Anterior cingulate cortex (tissue), 58 donors: ENCODE data around the gene PRKN.
"Not testable (repeated sequence)": the region's sequence is repeated elsewhere in the genome, so short reads cannot be mapped to it uniquely, and the experiment has no call there.

Source experiments
- DNase-seq, 58 donors: peaks; one replicate each; lab custom pipeline; 2025; lab: John Stamatoyannopoulos, UW

PRKN gene

DNA sequence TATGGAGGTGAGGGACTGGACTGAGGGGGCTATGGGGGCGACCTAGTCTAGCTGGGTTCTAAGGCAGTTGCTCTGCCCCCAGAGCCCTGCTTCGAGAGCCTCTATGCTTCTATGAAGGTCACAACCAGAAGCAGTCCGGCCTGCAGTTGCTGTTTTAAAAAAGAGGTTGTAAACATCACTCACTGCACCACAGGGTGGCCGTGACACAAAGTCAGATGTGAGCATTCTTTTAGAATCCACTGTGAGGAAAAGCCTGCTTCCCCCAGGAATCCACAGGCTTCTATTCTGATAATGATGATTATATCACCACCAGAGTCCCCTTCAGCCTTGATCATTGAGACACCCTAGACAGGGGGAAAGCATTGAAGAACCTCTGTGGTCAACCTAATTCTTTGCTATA lies 1224.0 kb downstream of the PRKN start:
- DNase-seq: no peak

DNA sequence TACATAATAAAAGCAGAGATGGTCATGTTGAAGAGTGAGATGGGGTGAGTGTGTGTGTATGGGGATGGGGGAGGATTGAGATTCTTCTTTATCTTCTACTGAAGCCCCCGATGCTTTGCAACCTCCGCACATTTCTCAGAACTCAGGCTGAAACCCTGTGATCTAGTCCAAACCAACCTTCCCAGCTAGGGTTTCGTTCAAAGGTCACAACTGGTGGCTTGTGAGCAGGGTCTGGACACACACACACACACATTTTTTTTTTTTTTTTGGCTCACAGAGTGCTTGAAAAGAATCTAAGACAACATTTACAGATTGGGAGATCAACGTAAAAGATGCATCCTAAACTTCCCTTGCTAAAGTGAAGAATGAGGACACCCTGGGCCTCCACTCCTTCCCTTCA lies 1228.7 kb downstream of the PRKN start:
- no peak for DNase-seq

DNA sequence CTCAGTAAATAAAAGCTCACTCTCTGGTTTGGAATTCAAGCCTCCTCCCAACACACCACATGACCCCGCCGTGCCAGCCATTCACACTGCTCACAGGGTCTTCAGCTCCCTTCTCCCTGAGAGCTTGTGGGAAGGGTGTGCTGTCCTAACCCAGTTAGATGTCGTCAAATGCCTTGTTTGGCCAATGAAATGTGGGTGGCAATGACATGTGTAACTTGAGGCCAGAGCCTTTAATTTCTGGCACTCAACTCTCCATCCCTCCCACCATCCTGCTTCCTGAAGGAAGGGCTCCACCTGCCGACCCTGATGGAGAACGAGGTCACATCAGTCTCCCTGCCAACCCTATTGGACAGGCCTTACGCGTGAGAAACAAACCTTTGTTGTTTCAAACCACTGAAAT lies 1229.2 kb downstream of the PRKN start:
- DNase-seq: no peak

DNA sequence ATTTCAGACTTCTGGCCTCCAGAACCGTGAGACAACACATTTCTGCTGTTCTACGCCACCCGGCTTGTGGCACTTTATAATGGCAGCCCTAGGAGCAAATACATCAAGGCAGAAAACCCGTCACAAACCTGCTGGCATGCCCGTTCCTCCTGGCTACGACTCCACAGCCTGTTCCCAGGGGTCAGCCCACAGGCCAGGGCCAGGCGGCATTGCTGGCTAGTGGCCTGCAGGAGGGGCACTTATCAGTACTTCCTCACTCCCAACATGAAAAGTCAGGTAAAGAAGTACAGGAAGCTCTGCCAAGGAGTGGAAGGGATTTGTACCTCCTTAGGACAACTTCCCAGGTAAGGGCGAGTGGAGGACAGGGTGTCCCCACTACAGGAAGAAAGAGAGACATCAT lies 1230.6 kb downstream of the PRKN start:
- no peak for DNase-seq

DNA sequence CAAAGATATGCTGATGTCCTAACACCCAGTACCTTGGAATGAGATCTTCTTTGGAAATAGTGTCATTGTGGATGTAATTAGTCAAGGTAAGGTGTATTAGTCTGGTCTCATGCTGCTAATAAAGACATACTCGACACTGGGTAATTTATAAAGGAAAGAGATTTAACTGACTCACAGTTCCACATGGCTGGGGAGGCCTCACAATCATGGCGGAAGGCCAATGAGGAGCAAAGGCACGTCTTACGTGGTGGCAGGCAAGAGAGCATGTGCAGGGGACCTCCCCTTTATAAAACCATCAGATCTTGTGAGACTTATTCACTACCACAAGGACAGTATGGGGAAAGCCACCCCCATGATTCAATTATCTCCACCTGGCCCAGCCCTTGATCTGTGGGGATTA lies 1231.3 kb downstream of the PRKN start:
- not testable (repeated sequence) for DNase-seq

DNA sequence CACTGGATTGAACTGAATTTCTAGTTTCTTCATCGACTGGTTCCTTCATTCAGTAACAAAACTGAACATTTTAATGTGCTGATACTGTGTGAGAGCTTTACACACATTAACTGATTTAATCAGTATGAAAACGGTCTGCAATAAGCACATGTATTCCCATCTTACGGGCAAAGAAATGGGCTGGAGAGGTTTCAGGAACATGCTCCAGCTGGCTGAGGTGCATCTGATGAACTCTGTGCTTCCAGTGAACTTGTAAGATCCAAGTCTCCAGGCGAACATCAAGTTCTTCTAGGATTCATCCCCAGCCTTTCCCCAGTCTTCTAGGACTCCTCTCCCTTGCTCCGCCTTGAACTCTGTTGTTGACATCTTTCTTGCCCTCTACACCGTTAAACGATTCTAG lies 1233.0 kb downstream of the PRKN start:
- no peak for DNase-seq

DNA sequence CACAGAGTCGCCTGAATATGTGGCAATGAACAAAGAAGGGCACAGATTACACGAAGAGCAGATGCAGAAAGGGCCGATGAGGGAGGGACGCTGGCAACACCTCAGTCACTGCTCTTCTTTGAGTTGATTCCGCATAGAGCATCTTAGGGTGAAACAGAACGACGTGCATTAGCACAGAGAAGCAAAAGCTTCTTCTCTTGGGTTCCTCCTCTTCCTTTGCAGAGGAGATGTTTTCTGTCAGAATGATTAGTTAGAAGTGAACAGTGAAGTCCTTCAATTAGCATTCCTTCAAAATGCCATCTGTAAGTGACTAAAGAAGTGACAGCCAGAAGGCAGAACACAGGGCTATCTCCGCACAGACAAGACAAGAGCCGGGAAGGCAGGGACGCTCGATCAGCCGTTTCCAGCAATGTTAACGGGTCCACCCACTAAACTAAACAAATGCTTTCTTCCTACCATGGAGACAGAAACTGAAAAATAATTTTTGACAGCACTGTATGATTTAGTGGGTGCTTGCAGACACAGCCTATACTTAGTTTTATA lies 1233.9 kb downstream of the PRKN start:
- DNase-seq: peak in 1 of 58 donors; percentile 41

DNA sequence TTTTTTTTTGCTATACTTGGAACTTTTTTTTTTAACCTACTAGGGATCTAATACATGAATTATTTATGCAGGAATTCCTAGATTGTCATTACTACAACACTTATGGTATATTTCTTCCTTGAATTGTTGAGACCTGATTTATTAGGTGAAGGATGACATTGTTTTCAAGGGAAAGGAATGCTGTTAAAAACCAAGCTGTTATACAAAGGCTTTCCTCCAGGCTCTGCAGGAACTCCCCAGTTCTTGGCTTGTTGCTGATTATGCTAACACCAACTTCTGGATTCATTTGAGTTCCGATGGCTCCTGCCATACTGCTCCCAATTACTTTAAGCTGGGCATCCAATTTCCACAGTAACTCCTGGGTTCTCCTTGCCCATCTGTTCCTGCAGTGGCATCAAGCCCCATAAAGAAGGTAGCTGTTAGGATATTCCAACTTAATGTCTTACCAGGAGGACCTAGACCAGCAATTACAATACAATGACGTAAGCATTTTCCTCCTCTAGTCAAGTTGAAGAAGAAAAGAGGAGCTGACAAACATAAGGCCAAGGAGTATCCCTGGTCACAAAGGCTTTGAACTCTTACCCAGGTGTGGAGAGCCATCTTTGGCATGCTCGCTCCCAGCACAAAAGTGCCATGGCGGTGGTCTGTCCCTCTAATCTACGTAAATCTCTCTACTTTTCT lies 1237.8 kb downstream of the PRKN start:
- DNase-seq: no peak

DNA sequence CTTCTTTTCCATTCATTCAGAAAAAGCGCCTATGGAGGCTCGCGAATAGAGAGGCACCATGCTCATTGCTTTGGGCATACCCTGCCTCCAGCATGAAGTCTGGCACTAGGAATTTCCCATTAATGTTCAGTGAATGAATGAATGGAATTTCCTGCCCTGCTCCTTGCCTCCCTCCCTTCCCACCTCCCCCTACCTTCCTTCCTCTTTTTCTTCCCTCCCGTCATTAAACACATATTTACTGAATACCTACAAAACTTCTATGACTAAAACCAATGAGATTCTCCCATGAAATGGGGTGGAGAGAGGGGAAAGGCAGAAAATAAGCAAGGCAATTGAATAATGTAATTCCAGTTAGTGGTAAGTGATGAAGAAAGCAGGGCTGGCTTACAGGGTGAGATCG lies 1239.9 kb downstream of the PRKN start:
- DNase-seq: no peak

DNA sequence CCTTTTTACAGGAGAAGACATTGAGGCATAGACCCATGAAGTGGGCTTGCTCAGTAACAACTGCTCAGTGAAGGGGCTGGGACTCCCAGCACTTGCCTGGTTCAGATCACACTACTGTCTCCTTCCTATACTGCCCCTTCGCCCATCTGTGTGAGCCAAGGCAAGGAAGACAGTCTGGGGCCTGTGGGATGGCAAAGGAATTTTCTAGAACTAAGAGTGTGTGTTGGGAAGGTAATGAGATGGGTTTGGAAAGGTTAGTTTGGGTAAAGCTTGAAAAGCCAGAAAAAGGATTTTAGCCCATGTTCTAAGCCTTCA lies 1240.4 kb downstream of the PRKN start:
- DNase-seq: no peak

DNA sequence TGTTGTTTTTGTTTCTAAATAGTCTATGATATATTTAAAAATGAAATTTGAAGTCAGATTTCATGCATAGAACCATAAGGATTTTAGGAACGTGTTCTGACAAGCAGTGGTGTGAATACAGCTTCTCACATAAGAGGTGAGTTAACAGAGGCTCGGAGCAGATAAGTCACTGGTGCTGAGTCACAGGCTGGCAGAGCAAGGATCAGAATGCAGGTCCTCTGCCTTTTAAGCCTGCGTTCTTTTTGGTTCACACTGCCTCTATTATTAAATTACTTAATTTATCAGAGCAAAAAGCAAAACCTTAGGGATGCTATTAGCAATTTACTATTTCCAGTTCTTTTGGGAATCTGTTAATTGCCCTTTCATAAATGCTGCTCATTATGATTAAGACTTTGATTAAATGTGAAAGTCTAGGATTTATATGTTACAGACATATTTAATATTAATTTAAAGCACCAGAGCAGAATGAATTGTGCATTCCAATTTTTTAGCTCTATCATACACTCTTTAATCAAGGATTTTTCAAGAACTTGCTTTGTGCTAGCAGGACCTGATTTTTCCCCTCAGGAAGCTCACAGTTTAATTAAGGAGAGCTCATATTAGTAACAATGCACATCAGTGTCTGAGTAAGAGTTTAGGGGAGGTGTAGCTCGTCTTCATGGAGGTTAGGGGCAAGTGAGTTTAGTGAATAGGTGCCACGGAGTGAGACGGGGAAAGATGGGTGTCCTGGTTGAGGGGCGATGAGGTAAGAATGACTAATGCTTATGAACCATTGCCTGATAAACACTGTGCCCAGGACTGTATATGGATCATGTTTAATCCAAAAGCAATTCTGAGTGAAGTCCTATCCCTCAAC lies 1241.0 kb downstream of the PRKN start:
- no peak for DNase-seq

DNA sequence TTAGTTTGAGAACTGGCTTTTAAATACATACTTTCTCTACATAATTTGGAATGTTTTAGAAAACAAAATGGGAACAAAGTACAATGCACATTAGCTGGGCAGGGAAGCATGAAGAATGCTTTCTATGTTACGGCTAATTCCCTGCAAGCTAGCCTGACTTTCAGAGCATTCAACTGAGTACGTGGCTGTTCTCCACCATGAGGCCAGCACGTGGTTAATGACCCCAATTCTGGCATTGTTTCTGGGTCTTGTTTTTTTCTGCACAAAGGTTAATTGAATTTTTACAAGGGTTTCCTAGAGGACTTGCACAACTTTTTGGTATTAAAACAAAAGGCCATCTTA lies 1245.1 kb downstream of the PRKN start:
- DNase-seq: no peak

DNA sequence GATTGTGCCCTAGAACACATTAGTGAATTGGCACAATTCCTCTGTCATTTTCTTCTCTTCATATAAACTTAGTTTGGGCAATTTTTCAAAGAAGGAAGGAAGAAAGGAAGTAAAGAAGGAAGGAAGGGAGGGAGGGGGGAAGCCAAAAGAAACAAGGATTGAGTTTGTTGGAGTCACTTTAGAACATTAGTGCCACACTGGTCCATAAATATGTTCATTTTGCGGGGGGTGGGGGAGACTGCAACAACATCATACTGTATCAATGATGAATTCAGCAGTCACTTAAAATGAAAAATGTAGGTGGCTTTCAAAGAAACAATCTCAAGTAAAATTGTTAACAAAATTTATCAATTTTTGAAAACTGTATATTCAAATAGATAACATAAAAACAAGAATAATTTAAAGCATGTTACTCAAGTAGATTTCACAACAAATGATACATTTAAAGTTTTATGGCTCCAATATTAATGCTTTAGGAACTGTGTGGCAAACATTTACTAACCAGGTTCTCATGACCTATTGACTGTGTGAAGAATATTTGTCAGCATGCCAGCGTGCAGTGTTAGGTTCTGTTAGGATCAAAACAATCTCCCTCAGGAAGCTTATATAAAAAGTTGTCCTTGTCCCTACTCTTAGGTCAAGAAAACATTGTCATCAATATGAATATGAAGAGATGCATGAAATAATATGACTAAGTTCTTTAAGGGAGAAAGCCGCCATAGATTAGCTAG lies 1245.6 kb downstream of the PRKN start:
- DNase-seq: no peak

DNA sequence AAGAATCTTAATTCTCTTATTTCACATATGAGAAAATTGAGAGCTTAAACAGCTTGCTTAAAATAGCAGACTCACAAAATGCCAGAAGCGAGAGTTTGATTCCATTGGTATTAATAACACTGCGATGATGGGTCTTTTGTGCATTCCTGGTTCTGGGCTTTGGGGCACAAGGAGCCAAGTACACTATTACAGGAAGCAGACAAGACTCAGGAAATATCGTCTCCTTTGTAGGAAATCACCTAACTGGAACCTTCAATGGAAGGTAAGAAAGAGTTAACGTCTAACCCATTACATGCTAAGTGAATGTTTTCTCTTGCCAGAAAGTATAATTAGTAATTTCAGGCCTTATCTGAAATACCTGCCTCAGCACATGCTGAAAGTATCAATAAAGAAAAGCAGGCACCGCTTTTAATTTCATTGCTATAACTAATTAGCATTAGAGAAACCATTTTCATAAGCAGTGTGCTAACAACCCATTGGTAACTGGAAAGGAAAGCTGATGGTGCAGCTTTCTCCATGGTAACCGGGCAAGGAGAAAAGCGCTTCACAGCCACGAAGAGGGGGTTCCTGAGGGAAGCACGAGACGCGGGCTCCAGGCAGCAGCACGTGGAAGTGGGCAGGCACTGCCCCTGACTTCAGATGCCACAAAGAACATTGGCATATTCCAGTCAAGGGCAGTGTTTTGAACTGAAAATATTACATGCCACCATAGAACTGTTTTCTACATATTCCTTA lies 1247.0 kb downstream of the PRKN start:
- DNase-seq: peak in 24 of 58 donors; percentile 4 to 58 (median 22)

DNA sequence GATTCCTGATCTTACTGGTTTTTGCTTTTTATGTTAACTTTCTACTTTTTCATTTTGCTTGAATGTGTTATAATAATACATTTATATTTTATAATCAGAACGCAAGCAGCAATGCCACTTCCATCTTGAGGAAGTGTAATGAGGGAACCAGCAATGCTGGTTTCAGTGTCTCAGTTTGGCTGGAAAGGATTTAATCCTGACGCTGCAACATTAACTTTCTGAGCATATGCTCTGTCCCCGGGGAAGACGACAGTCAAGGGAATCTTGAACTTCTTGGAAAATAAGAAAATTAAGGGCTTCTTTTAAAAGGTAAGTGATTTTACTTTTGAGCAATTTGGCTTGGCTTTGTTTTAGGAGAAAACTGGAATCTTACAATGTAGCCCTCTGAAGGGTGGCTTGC lies 1248.2 kb downstream of the PRKN start:
- DNase-seq: no peak

DNA sequence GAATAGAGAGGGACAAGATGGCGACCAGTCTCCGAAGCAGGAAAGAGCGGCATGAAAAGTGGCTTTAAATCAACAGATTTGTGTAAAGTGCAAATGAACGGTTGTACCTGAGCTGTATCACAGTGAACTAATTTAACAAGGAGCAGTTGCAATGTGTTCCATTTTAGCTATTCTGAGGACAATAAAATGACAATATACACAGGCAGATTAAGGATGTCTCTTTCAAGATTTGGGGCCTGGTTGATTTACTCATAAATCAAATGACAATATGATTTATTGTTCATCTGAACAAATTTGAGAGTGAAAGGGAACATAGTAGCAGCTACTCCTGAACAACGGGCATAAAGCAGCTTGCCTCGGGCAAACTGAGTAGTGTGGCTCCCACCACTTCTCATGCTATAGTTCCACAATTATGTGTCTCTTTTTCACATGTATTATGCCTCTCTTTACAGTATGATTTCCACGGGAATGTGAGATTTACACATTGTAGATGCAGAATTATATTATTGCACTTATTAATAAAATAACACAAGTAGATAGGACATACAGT lies 1249.6 kb downstream of the PRKN start:
- no peak for DNase-seq

DNA sequence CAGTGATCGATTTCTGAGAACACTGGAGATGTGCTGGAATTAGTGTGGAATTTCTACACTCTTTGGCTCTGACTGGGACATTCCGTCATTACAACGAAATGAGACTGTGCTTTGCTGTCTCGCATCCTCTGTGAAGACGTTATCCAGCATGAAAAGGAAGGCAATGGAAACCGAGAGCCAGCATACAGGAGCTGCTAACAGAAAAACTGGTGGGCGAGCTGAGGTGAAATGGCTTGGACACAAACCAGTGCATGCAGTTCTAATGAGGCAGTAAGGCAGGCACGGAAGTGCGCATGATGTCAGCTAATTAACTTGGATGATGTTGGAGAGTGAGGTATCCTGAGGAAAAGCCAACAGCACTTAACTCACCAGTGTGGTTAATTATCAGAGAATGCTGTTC lies 1250.9 kb downstream of the PRKN start:
- peak in 2 of 58 donors; percentile 8 to 12 for DNase-seq

DNA sequence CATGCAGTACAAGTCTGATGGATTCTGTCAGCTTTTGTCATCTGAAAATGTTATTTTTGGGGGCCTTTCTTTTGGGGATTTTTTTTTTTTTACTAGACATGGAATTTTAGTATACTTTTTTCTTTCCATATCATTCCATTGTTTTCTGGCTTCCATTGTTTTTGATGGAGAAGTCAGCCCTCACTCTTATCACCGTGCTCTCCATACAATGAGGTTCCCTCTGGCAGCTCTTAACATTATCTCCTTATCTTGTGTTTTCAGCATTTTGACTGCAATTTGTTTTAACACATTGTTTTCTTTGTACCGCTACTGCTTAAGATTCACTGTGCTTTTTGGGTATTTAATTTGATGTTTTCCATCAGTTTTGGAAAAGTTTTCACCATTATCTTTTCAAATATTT lies 1262.2 kb downstream of the PRKN start:
- no peak for DNase-seq

DNA sequence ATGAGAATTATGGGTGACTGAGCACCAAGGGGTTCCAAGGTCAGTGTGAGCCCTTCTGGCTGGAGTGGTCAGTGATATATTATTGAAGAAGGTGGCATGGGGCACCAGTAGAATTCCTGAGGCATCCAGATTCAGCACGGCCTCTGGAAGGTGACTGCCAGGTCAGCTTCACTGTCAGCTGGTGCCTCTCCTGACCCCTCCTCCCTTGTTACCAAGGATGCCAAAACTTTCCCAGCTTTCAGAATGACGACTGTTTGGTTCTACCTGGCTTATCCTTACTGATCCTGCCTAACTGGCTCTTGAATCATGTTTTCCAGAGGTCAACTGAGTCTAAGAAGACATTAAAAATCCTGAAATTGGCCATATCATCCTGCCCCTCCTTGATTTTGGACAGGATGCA lies 1264.5 kb downstream of the PRKN start:
- DNase-seq: no peak

DNA sequence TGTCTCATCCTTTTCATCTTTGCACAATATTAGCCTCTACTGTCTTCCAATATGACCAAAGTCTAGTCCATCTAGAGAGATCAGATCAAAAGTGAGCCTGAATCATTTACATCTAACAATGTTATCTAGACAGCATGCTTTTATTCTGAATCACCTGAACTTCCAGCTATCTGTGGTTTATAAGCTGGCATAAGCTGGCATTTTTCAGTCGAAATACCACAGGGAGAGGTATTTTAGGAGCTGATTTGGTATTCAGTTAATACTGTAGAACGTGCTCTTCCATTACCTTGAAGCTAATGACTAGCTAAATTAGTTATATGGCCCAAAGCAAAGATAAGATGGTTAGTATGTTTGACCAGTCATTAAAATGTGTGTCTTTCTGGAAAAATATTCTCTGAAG lies 1265.4 kb downstream of the PRKN start:
- DNase-seq: no peak
